NCI-H526 (cell line): Measurements from ENCODE around the gene PARN.
"Not testable (repeated sequence)": the region's sequence is repeated elsewhere in the genome, so short reads cannot be mapped to it uniquely, and the experiment has no call there.

Source experiments
- DNase-seq, 2 experiments: peaks; one replicate each; lab custom pipeline; 2025; lab: John Stamatoyannopoulos, UW

PARN gene

GRCh38 chr16:14632693-14633569 lies 2.9 kb upstream of the PARN start, which contains the start of gene BFAR:
BFAR (plus strand) TSS chr16:14632951; CDS start chr16:14644347, 11,396 bp downstream.
- DNase-seq, result peak; percentile 96 to 98

- not testable (repeated sequence) for DNase-seq
Measured at GRCh38 chr16:14630620-14631330, 715 bp upstream of the PARN start.

GRCh38 chr16:14629612-14629918 lies 495 bp downstream of the PARN start:
- DNase-seq, result no peak

- no peak for DNase-seq
Measured at GRCh38 chr16:14628806-14629611, 1.1 kb downstream of the PARN start.

DNA sequence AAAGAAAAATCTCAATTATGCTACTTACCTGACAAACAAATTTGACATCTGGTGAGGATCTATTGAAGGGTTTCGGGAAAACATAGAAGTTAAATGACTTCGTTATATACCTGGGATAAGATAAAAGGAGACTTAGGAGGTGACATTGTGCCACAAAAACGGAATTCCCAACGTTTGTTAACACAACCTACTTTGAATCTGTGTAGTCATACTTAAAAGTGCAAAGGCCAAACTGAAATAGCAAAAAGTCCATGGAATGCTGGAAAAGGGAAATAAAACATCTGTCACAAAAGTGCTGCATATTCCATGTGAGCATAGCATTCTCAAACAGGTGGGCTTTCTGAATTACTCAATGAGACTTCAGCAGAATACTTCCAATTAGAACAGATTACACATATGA lies 3.0 kb downstream of the PARN start:
- DNase-seq, result no peak

DNA sequence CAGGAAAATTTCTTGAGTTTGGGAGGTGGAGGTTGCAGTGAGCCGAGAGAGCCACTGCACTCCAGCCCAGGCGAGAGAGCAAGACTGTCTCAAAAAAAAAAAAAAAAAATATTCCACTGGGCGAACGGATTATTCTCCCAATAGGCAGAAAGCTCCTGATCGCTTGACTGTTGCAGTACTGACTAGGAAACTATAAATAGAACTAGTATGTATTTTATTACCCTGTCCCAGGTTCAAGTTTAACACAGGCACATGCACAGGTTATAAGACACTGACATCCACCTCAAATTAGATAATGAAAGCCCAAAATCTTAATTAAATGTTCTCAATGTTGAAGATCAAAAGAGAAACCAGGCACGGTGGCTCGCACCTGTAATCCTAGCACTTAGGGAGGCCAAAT lies 11.5 kb downstream of the PARN start:
- DNase-seq, result no peak

DNA sequence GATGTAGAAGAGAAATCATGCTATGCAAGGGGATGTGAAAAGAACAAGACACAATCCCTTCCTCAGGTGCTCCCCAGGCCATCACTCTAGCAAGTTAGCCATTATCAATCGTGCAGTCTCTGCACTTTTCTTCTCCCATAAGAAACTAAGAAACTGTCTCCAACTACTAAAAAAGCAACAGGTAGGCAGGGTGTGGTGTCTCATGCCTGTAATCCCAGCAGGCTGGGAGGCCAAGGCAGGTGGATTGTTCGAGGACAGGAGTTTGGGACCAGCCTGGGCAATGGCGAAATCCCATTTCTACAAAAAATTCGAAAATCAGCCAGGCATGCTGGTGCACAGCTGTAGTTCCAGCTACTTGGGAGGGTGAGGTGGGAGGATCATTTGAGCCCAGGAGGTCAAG lies 13.8 kb downstream of the PARN start:
- DNase-seq, result no peak

DNA sequence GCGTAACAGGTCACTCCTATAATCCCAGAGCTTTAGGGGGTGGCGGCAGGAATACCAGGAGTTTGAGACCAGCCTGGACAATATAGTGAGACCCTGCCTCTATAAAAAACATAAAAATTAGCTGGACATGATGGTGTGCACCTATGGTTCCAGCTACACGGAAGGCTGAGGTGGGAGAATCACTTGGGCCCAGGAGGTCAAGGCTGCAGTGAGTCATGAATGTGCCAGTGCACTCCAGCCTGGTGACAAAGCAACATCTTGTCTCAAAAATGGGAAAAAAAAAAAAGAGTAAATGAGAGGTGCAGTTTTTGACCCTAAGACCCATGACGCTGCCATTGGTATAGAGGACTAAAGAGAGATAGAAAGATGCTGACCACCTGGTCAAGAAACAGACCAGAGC lies 16.1 kb downstream of the PARN start:
- no peak for DNase-seq

GRCh38 chr16:14611660-14612059 lies 18.4 kb downstream of the PARN start:
- DNase-seq, result no peak

- DNase-seq, result no peak
Measured at GRCh38 chr16:14609716-14610115, 20.3 kb downstream of the PARN start.

GRCh38 chr16:14608604-14609003 lies 21.5 kb downstream of the PARN start:
- no peak for DNase-seq

GRCh38 chr16:14608111-14608566 lies 21.9 kb downstream of the PARN start:
- no peak for DNase-seq

- no peak for DNase-seq
Measured at GRCh38 chr16:14606102-14606501, 24.0 kb downstream of the PARN start.

- no peak for DNase-seq
Measured at GRCh38 chr16:14602443-14602963, 27.6 kb downstream of the PARN start.

GRCh38 chr16:14600164-14600563 lies 29.9 kb downstream of the PARN start:
- peak in 1 of 2 experiments; percentile 15 for DNase-seq

DNA sequence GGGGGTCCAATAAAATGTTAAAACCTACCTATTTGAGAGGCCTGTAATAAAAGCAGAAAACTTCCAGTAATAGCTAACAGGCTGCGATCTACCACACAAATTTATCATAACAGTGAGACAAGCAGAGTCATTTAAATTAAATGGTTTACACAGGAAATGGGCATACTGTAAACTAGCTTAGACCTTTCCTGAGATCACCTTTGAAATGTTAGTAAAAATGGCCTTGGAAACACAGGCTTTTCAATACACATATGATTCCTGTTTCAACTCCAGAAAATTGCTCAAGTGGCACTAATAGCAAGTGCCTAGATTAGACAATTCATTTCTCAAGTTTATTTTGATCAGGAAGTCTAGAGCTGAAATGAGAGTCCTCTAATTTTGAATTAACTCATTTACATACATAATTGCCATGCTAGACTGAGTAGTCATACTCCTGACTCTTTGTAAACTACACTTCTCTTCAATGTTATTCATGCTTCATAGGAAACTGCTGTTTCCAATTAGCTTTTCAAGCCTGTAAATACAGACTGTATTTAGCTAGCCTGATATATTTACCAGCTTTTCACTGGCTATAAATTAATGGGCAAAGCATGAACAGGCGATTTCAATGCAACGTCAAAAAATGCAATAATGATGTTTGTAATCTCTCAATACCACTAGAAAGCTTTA lies 43.3 kb downstream of the PARN start:
- no peak for DNase-seq

DNA sequence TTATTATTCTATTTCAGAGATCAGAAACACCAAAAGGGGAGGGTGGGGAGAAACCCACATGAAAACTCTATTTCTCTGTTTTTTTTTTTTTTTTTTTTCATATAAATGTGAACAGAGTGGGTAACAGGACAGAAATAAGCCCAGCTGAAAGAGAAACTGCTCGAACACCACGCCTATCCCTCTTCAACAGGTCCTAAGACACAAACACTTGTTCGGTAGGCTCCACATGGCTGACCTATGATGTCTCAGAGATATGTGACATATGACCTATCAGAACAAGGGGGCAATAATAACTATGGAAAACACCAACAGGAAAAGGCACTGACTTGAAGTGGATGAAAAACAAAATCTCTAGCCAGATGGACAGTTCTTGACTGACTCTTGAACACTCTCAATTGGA lies 44.8 kb downstream of the PARN start:
- no peak for DNase-seq

DNA sequence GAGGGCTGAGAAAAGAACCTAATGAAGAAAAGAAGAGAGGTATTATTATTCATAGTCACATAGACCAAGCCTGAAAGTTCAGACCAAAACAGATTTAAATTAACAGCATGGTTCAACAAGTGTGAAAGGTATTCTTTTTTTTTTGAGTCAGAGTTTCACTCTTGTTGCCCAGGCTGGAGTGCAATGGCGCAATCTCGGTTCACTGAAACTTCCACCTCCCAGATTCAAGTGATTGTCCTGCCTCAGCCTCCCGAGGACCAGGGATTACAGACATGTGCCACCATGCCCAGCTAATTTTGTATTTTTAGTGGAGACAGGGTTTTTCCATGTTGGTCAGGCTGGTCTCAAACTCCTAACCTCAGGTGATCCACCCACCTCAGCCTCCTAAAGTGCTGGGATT lies 49.1 kb downstream of the PARN start:
- DNase-seq, result not testable (repeated sequence)

GRCh38 chr16:14579266-14579665 lies 50.8 kb downstream of the PARN start:
- DNase-seq, result no peak

- DNase-seq, result no peak
Measured at GRCh38 chr16:14576532-14576931, 53.5 kb downstream of the PARN start.

DNA sequence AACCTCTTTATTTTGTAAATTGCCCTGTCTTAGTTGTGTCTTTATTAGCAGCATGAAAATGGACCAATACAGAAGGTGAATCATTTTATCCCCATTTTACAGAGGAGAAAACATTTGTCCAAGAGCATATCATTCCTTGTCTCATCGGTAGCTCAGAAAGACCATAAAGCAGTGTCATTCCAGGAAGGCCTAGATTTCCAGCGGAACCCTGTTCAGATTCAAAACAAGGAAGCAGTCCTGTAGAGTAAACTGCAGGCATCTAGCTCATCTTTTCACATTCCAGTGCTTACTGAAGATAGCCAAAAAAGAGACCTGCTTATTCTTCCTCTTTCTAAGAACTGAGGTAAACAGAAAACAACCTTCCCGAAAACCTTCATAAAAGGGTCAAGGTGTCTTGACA lies 54.0 kb downstream of the PARN start:
- no peak for DNase-seq
